Inflammatory macrophage treated with lipopolysaccharide for 1 hour (primary cell): Measurements from ENCODE around the gene ADGRA1.
"Not testable (repeated sequence)": the region's sequence is repeated elsewhere in the genome, so short reads cannot be mapped to it uniquely, and the experiment has no call there.

Experiments used
- DNase-seq, 2 donors: peaks; one replicate each; pipeline ENCODE4 v3.0.0-alpha.2; 2020 to 2022

ADGRA1 gene

DNA sequence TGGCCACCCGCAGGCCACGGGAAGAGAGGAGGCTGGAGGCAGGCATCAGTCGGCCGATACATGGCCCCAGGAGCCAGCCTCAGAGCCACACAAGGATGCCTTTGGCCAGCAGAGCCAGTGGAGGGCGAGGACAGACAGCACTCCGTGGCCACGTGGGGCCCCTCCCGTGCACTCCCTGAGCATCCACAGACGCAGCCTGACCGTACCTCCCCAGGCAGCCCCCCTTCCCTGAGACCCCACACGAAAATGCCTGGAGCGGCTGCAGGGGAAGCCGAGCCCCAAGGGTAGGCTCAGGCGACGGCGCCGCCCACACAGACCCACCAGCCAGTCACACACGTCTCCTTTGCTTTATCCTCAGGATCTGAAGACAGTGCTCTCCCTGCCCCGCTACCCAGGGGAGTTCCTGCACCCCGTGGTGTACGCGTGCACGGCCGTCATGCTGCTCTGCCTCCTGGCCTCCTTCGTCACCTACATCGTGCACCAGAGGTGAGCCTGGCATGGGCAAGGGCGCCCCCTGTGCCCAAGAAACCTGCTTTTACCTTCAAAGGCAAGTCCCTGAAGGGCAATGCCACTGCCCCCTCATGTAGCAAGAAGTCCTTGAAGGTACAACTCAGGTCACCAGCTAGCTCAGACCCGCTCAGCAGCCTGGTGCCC, 9.0 kb downstream of the ADGRA1 start:
- no peak for DNase-seq

DNA sequence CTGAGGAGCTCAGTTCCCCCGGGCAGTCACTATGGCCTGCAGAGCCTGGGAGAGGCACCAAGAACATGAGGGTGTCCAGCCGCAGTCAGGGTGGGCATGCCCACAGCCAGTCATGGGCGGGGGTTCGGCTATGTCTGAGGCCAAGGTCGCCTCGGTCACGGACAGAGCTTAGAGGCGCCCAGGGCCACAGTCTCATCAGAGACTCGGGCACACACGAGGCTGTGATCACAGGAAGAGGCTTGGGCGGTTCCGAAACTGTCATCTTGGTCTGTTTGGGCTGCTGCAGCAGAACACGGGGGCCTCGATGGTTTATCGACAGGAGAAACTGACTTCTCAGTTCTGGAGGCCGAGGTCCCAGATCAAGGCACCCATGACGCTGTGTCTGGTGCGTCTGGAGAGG, 9.7 kb downstream of the ADGRA1 start:
- no peak for DNase-seq

DNA sequence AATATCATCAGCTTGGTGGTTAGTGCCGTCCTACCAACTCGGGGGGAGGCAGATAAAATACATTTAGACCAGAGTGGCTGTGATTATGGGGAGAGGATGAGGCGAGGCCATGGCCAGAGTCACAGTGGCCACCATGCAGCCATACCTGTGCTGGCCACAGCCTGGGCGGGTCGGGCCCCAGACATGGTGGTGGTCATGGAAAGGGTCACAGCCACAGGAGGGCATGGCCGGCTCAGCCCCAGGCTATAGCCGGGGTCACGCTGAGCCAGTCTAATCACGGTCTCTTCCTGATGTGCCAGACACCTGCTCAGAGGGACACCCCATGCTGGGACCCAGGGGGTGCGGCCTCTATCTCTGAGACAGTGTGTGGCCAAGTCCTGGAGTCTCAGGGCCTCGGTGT, 10.2 kb downstream of the ADGRA1 start:
- no peak for DNase-seq

DNA sequence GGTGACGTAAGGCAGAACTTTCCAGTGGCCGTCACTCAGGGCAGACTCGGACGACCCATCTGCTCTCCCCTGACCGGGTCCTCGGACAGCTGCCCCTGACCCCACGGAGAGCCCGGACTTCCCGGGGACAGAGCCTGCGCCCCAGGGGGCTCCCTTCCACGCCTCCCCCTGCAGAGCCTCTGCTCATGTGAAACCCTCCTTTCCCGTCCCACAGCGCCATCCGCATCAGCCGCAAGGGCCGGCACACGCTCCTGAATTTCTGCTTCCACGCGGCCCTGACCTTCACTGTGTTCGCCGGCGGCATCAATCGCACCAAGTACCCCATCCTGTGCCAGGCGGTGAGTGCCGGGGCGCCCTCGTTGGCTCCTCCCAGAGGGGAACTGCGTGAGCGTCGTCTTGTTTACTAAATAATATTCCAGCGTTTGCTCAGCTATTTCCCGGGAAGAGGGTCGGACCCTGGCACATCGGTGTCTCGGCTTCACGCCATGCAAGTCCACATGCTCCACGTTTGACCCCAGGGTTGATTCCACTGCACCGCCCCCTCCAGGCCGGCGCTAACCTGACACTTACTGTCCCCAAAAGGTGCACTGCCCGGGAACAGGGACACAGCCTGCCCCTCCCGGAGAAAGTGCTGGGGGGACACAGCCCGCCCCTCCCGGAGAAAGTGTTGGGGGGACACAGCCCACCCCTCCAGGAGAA, 10.9 kb downstream of the ADGRA1 start:
- no peak for DNase-seq

DNA sequence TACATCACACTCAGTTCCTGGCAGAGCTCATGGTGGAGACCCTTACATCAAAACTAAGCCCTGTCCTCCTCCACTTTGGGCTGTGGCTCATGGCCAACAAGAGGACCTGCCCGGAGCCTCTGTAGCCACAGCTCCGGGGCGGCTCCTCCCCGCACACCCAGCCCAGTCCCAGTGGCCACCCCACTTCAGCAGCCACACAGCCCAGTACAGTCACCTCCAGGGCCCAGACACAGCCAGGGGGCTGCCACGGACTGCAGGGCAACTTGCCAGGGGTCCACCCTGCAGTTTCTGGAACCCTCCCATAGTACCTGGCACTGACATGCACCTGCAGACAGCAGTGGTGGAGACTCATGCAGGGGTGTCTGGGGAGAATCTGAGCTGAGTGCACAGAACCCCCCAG, 11.8 kb downstream of the ADGRA1 start:
- DNase-seq, result no peak

DNA sequence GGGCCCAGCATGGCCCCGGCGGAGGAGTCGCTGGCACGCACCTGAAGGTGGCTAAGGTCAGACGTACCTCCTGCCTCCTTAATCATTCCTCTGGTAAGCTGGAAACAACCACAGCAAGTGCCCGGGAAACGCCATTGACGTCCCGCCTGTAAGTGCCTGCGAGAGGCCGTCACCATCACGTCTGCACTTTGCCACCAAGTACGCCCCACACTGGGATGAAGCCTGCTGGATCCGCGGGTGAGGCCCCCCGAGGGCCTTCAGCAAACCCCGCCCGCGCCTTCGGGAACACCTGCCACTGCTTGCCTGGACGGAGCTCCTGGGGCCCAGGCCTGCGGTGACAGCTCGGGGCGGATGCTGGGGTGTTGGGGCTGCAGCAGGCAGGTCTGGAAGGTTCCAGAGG, 12.5 kb downstream of the ADGRA1 start:
- no peak for DNase-seq

DNA sequence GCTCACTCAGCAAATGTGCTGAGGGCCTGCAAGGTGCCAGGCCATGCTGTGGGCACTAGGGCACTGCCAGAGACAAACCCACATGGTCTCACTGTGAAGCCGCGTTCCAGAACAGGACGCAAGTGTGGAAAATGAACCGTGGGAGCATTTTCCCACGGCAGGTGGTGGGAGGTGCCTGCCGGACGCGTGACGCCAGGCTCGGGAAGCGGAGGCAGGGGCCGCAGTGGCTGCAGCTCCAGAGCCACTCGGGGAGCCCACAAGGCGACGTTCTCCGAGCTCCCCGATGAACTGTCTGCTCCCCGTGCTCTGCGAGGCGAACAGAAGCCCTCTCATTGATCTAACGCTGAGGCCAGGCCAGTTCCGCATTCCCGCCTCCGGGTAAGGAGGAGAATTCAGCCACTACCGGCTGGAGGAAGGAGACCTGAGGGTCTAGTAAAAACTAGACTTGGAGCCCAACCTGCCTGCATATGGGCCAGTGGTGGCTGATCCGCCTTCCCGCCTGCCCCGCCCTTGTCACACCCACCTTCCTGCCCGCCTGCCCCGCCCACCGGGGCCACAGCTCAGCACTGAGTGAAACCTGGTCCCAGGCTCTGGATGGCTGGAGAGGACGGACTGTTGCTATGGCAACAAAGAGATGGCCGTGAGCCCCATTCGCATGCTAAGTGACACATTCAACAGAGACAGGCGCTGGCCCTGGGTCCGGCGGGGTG, 13.1 kb downstream of the ADGRA1 start:
- peak; percentile 2 to 3 for DNase-seq

DNA sequence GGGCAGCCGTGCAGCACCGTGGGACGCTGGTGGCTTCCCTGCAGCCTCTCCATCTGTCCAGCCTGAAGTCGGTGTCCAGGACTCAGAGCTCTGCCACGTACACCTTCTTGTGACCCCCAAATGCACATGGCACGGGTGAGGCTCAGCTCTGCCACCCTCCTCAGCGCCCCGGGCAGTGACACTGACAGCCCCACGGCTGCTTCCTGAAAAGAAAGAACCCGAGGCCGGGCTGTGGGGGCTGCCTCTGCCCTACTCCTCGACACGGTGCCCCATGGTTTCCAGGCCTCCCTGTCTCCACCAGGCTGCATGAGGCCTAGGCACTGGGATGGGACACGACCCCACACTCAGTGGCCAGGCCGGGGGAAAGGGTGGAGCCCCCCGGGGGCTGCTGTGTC, 13.7 kb downstream of the ADGRA1 start:
- DNase-seq, result no peak

DNA sequence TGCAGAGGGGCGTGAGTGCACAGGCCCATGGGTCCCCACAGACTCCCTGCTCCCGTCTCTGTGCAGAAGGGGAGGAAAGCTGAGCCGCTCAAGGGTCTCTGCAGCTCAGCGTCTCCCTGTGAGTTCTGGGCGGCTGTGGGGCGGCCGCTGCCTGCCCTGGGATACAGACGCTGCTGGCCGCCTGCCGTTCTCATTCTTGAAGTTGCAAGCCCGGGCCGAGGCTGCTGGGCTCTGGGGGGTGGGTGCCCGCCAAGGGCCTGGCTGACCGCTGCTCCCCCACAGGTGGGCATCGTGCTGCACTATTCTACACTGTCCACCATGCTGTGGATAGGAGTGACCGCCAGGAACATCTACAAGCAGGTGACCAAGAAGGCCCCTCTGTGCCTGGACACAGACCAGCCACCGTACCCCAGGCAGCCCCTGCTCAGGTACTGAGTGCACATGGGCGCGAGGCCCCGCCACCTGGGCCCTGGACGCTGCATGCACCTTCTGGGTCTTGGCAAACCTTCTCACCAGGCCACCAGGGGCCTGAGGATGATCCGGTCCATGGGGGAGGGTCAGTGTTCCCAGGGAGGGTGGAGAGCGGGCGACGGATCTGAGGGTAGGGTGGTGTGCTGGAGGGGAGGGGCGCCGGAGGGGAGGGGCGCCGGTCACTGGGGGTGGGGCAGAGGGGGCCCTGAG, 14.8 kb downstream of the ADGRA1 start:
- DNase-seq, result no peak

DNA sequence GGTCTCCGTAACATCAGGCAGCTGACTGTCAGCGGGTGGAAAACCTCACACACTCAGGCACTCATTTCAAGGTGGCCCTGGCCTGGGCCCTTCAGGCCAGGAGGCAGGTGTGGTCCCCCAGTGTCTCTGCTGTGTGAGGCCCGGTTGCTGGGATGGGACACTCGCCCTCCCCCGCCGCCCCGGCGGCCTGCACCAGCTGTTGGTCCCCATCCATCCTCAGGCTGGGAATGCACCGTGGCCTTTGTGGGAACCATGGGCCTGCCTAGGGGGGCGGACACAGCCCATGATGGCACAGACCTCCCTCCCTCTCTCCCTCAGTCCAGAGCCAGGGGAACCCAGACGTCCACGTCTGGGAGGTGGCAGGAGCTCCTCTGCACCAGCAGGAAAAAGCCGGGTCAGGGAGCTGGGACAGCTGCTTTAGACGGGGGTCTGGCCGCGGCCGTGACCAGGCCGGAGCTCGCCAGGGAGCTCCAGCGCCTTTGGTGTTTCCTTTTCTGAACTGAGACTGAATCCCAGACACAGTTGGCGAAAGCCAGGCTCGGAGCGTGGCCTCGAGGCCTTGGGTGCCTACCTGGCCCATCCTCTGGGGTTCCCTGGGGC, 15.7 kb downstream of the ADGRA1 start:
- no peak for DNase-seq

DNA sequence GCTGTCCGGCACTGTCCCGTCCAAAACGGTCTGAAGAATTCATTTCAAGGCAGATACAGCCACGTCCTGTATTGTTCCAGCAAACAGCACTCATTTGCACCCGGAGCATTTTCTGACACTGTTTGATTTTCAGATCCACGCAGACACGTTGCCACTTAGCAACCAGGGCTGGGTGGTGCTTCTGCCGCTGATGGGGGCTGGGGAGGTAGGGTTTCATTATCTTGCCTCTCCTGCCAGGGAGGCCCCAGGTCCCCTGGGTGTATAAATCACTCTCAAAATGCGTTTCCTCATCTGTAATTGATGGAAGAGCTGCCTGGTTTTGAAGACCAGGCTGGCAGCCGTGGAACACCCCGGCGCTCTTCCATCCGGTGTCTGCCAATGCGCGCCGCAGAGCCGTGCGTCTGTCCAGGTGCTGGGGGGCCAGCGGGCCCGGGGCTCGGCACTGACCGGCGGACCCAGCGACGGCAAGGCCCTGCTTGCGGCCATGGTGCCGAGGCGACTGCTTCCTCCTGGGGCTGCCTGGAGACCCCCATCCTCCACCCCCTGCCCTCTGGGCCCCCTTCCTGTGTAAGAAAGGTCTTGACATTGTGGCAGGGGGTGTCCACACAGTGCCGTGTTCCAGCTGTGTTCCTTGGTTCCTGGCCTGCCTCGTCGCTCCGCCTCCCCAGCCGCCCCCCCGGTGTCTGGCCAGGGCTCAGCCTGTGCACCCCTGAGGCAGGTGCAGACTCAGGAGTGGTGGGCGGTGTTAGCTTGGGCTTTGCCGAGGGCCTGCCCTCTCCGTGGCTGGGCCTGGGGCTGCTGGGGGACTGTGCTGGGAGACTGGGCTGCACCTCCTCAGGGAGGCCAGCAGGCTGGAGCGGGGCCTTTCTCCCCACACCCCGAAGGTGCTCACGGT, 16.6 kb downstream of the ADGRA1 start:
- DNase-seq, result no peak

DNA sequence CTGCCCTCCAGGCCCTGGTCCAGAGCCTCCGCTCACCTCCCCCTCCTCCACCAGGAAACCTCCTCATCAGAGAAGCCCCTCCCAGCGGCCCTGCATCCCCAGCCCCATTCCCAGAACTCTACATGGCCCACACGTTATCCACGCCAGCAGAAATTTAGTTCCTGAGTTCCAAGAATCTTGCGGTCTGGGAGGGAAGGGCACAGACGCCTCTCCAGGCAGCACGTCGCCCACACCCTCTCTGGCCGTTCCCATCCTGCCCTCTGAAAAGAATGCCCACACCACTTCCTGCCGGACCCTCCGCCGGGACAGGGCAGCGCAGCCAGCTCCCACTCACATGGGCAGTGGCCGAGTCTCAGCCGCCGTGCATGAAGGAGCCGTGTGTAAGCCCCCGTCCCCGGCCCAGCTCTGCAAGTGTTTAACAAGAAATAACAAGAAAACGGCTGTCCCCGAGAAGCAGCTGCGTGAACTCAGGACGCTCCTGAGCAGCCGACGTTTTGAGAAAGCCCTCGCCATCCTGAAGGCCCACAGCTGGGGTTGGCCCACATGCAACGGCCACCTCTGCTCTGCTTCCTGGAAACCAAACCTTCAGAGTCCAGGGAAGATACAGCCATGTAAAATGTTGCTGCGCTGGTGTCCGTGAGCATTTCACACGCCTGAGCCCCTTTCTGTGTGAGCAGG, 17.4 kb downstream of the ADGRA1 start:
- DNase-seq, result no peak

DNA sequence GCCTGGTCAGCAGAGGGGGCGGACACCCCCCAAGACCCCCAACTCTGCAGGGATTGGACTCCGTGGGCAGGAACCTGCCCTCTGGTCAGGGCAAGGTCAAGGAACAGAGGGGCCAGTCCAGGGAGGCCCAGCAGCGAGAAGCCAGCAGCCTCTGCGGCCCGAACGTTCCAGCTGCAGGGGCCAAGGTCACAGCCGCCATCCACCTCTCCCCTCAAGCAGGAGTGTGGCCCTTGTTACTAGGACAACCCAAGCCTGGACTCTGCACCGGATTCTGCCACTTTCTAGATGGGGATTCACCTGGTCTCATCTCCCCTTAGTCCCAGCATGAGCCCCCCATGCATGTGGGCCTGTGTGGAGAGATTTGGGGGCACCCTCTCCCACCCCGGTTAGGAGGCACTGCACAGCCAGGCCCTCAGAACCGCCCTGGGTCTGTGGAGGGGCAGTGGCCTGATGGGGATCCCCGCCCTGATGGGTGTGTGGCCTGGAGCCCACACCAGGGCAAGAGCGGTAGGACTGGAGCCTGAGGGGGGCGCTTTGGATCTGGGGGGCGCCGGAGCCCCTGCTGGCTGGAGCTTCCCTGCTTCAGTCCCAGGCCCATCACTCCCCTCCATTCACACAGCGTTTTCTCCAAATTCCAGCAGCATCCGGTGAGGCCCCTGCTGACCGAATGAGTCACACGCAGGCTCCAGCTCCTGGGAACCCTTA, 18.1 kb downstream of the ADGRA1 start:
- no peak for DNase-seq

DNA sequence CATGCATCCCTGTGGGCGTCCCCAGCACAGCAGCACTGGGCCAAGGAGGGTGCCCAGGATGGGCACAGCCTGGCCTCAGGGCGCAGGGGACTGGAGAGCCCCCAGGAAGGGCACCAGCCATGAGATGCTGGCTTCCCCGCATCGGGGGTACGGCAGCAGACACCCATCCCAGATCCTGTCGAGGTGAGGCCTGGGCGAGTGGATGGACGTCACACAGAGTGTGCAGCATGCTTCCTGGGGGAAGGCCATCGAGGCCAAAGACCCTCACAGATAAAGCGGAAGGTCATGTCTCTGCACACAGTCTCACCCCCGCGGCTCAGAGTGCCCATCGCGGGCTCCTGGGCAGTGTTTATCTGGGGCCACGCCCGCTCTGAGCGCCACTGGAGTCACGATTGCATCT, 18.8 kb downstream of the ADGRA1 start:
- DNase-seq, result no peak

DNA sequence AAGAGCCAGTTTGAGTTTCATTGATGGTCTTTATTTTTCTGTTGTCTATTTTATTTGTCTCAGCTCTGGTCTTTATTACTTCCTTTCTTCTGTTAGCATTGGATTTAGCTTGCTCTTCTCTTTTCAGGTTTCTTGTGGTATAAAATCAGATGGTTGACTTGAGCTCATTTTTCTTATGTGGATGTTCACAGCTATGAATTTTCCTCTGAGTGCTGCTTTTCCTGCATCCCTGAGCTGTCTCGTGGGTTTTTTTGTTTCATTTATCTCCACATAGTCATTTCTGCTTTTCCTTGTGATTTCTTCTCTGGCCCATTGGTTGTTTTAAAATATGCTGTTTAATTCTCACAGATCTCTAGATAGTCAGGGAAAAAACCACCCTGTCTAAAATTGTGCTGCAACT, 19.7 kb downstream of the ADGRA1 start:
- no peak for DNase-seq

DNA sequence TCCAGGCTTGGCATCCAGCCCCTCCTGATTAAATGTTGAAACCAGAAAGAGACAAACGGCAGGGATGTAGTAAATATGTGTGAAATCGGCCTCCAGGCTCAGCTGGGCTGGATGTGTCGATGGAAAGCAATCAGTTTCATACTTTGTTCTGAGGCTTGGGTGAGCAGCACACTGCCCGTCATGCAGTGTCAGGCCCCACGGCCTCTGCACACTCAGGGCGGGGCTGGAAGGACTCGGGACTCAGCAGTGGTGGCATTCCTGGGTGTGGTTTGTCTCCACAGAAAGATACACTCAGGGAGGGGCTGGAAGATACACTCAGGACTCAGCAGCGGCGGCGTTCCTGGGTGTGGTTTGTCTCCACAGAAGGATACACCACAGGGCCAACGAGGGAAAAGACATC, 22.0 kb downstream of the ADGRA1 start:
- DNase-seq, result no peak

DNA sequence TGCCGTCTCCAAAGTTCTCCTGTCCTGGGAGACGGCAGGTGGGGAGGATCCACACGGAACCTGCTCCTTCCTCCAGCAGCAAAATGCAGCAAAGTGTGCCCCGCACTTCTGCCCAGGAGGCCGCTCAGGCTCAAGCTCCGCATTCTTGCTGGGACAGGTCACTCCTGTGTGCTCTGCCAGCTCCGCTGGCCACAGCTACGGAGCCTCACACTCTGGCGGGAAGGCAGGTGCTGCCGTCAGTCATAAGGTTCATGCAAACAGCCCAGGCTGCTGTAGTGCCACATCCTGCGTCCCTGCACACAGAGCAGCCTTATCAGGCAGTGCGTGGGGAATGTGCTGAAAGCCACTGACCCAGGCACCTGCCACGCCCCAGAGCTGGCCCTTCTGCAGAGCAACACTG, 22.4 kb downstream of the ADGRA1 start:
- no peak for DNase-seq

DNA sequence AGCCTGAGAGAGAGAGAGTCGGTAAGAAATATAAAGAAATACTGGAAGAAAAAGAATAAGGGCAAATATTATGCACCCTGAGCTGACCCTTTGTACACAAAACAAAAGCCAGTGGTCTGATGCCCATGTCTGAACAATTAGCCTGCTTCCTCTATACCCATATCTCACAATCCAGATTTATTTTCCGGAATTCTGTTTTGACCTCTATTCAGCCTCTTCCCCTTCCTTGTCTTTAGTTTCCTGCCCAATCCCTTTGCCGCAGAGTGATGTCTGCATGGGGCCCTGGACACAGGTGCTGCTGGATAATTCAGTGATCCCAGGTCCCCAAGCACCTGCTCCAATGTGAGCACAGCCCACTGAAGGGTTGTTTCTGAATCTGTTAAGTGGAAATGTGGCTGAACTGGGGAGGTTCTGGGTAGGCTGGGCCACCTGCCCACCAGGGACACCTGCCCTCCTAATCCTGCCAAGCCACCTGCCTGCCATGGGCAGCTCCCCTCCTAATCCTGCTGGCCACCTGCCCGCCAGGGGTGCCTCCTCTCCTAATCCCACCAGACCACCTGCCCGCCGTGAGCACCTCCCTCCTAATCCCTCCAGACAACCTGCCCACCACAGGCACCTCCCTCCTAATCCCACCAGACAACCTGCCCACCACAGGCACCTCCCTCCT, 23.0 kb downstream of the ADGRA1 start:
- DNase-seq, result no peak

DNA sequence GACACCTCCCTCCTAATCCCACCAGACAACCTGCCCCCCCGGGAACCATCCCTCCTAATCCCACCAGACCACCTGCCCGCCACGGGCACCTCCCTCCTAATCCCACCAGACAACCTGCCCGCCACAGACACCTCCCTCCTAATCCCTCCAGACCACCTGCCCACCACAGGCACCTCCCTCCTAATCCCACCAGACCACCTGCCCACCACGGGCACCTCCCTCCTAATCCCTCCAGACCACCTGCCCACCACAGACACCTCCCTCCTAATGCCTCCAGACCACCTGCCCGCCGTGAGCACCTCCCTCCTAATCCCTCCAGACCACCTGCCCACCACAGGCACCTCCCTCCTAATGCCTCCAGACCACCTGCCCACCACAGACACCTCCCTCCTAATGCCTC, 23.9 kb downstream of the ADGRA1 start:
- DNase-seq, result not testable (repeated sequence)

DNA sequence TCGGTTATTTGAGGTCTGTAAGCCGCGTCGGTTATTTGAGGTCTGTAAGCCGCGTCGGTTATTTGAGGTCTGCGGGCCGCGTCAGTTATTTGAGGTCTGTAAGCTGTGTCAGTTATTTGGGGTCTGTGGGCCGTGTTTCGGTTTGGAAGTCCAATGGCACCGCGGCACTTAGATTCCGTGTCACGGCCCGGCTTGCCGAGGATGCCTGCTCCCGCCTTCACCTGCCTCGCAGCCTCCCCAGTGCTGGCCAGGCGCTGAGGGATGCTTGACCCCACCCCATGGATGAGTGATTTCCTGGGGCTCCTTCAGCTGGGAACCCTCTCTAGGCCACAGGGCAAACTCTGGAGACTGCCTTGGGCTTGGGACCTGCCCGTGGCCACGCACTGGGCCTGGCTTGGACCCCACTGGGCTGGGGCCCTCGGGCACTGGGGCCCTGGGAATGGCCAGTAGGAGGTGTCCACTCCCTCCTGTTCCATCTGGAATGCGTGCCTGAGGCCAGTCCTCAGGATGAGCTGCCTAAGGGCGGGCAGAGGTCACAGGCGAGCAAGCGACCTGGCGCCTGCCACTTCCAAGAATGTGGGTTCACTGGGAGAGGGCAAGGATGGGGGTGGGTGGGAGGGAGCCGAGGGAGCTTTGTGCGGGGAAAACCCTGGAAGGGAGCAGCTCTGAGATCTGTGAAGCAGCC, 25.6 kb downstream of the ADGRA1 start:
- DNase-seq, result no peak
